ENCODE measurements around the gene KRT85.

Gene KRT85

GRCh38 chr12:52402873-52403540 lies 35.7 kb upstream of the KRT85 start:
- no peak for DNase-seq (ENCODE audit: low read depth in 1 of 2, low spot score in 1 of 2)
- in situ Hi-C loops (cut with HindIII; ENCODE audit: low pct_unique_long_range_greater_than_20kb, low sequenced_read_pairs) = no loop called here
- no peak for TF ChIP-seq JUND (IDR thresholded peaks at IDR 0.05; ENCODE audit: low read depth)

- no peak for DNase-seq (ENCODE audit: low read depth in 1 of 2, low spot score in 1 of 2)
- in situ Hi-C loops (cut with HindIII; ENCODE audit: low pct_unique_long_range_greater_than_20kb, low sequenced_read_pairs) = no loop called here
- no peak for TF ChIP-seq JUND (IDR thresholded peaks at IDR 0.05; ENCODE audit: low read depth)
Observed at GRCh38 chr12:52402377-52402776, 35.1 kb upstream of the KRT85 start.

GRCh38 chr12:52401926-52402325 lies 34.6 kb upstream of the KRT85 start:
- no peak for DNase-seq (ENCODE audit: low read depth in 1 of 2, low spot score in 1 of 2)
- TF ChIP-seq JUND (IDR thresholded peaks at IDR 0.05; ENCODE audit: low read depth) = no peak
- in situ Hi-C loops (cut with HindIII; ENCODE audit: low pct_unique_long_range_greater_than_20kb, low sequenced_read_pairs) = no loop called here

- in situ Hi-C loops (cut with HindIII; ENCODE audit: low pct_unique_long_range_greater_than_20kb, low sequenced_read_pairs) = no loop called here
- no peak for TF ChIP-seq JUND (IDR thresholded peaks at IDR 0.05; ENCODE audit: low read depth)
- DNase-seq (ENCODE audit: low read depth in 1 of 2, low spot score in 1 of 2) = no peak
Observed at GRCh38 chr12:52401526-52401925, 34.2 kb upstream of the KRT85 start.

GRCh38 chr12:52400906-52401305 lies 33.6 kb upstream of the KRT85 start:
- no peak for DNase-seq (ENCODE audit: low read depth in 1 of 2, low spot score in 1 of 2)
- in situ Hi-C loops (cut with HindIII; ENCODE audit: low pct_unique_long_range_greater_than_20kb, low sequenced_read_pairs) = no loop called here
- TF ChIP-seq JUND (IDR thresholded peaks at IDR 0.05; ENCODE audit: low read depth) = no peak

- DNase-seq (ENCODE audit: low read depth in 1 of 2, low spot score in 1 of 2) = no peak
- no peak for TF ChIP-seq JUND (IDR thresholded peaks at IDR 0.05; ENCODE audit: low read depth)
- in situ Hi-C loops (cut with HindIII; ENCODE audit: low pct_unique_long_range_greater_than_20kb, low sequenced_read_pairs) = no loop called here
Observed at GRCh38 chr12:52399756-52400155, 32.5 kb upstream of the KRT85 start.

GRCh38 chr12:52398176-52398575 lies 30.9 kb upstream of the KRT85 start:
- peak in 1 of 2 experiments; percentile 14 for DNase-seq (ENCODE audit: low read depth in 1 of 2, low spot score in 1 of 2)
- in situ Hi-C loops (cut with HindIII; ENCODE audit: low pct_unique_long_range_greater_than_20kb, low sequenced_read_pairs) = no loop called here
- TF ChIP-seq JUND (IDR thresholded peaks at IDR 0.05; ENCODE audit: low read depth) = no peak

GRCh38 chr12:52396656-52397055 lies 29.4 kb upstream of the KRT85 start:
- no peak for DNase-seq (ENCODE audit: low read depth in 1 of 2, low spot score in 1 of 2)
- in situ Hi-C loops (cut with HindIII; ENCODE audit: low pct_unique_long_range_greater_than_20kb, low sequenced_read_pairs) = no loop called here
- TF ChIP-seq JUND (IDR thresholded peaks at IDR 0.05; ENCODE audit: low read depth) = no peak

- in situ Hi-C loops (cut with HindIII; ENCODE audit: low pct_unique_long_range_greater_than_20kb, low sequenced_read_pairs) = no loop called here
- DNase-seq (ENCODE audit: low read depth in 1 of 2, low spot score in 1 of 2) = peak in 1 of 2 experiments; percentile 71
- no peak for TF ChIP-seq JUND (IDR thresholded peaks at IDR 0.05; ENCODE audit: low read depth)
Observed at GRCh38 chr12:52395761-52396434, 28.6 kb upstream of the KRT85 start.

- no peak for DNase-seq (ENCODE audit: low read depth in 1 of 2, low spot score in 1 of 2)
- in situ Hi-C loops (cut with HindIII; ENCODE audit: low pct_unique_long_range_greater_than_20kb, low sequenced_read_pairs) = no loop called here
- TF ChIP-seq JUND (IDR thresholded peaks at IDR 0.05; ENCODE audit: low read depth) = no peak
Observed at GRCh38 chr12:52394836-52395405, 27.6 kb upstream of the KRT85 start.

GRCh38 chr12:52392465-52393007 lies 25.3 kb upstream of the KRT85 start:
- DNase-seq (ENCODE audit: low read depth in 1 of 2, low spot score in 1 of 2) = no peak
- in situ Hi-C loops (cut with HindIII; ENCODE audit: low pct_unique_long_range_greater_than_20kb, low sequenced_read_pairs) = no loop called here
- no peak for TF ChIP-seq JUND (IDR thresholded peaks at IDR 0.05; ENCODE audit: low read depth)

GRCh38 chr12:52391618-52392002 lies 24.3 kb upstream of the KRT85 start:
- no peak for TF ChIP-seq JUND (IDR thresholded peaks at IDR 0.05; ENCODE audit: low read depth)
- DNase-seq (ENCODE audit: low read depth in 1 of 2, low spot score in 1 of 2) = no peak
- in situ Hi-C loops (cut with HindIII; ENCODE audit: low pct_unique_long_range_greater_than_20kb, low sequenced_read_pairs) = no loop called here

Data from T47D (cell line).